Chondrocyte (in vitro differentiated cells): Measurements from ENCODE around the gene IFNL4. TPM values are rescaled to one million over a fixed set of nuclear protein-coding genes. Genes with fewer than 3 reads are reported as not detected.

Experiments used
- DNase-seq: peaks from one replicate; pipeline ENCODE4 v3.0.0; 2021; ENCODE audit warnings: mixed read lengths, low spot score
- H3K27ac Mint-ChIP-seq: one replicate; pipeline ENCODE4 v1.8.0; 2021; ENCODE audit warnings: mild to moderate bottlenecking, moderate library complexity, mixed read lengths; ENCODE audit not compliant: unreplicated experiment
- H3K27me3 Mint-ChIP-seq: 2 replicates; pipeline ENCODE4 v1.8.0; 2021; ENCODE audit warnings: low read depth, mixed read lengths
- H3K36me3 Mint-ChIP-seq: 2 replicates; pipeline ENCODE4 v1.8.0; 2021; ENCODE audit warnings: low read depth, mixed read lengths
- H3K4me1 Mint-ChIP-seq: 2 replicates; pipeline ENCODE4 v1.8.0; 2021; ENCODE audit warnings: low read depth, mild to moderate bottlenecking, mixed read lengths
- H3K4me3 Mint-ChIP-seq: one replicate; pipeline ENCODE4 v1.8.0; 2021; ENCODE audit warnings: mild to moderate bottlenecking, moderate library complexity, mixed read lengths; ENCODE audit not compliant: unreplicated experiment
- H3K9me3 Mint-ChIP-seq: 2 replicates; pipeline ENCODE4 v1.8.0; 2021; ENCODE audit warnings: low read depth, mixed read lengths
- total RNA-seq: library from RNA; stranded (reverse); gene quantifications from 3 replicates; pipeline ENCODE4 v1.2.1, GENCODE V29; 2021
- TF ChIP-seq, protein P1 (sequence below): fragments of 200-600 bp; sonication (generic); IDR thresholded peaks from 2 replicates; pipeline ENCODE4 v1.5.0; 2021; ENCODE audit warnings: antibody characterized with exemption, mild to moderate bottlenecking, moderate library complexity

IFNL4 gene
- total RNA-seq, 1 donor from 2014 or later: not detected

- no peak overlapping the region for H3K4me3 Mint-ChIP-seq
These were observed 15.3 kb upstream of the IFNL4 start for GRCh38 chr19:39263912-39264305.

GRCh38 chr19:39262496-39262895, 13.8 kb upstream of the IFNL4 start:
- DNase-seq: no peak
- peaks cover 45% of the 10 kb centered on the region for H3K27me3 Mint-ChIP-seq
- H3K9me3 Mint-ChIP-seq: no peaks in the 10 kb centered on the region
- H3K4me3 Mint-ChIP-seq: no peak overlapping the region
- no peak overlapping the region for H3K27ac Mint-ChIP-seq
- TF ChIP-seq, protein P1, sequence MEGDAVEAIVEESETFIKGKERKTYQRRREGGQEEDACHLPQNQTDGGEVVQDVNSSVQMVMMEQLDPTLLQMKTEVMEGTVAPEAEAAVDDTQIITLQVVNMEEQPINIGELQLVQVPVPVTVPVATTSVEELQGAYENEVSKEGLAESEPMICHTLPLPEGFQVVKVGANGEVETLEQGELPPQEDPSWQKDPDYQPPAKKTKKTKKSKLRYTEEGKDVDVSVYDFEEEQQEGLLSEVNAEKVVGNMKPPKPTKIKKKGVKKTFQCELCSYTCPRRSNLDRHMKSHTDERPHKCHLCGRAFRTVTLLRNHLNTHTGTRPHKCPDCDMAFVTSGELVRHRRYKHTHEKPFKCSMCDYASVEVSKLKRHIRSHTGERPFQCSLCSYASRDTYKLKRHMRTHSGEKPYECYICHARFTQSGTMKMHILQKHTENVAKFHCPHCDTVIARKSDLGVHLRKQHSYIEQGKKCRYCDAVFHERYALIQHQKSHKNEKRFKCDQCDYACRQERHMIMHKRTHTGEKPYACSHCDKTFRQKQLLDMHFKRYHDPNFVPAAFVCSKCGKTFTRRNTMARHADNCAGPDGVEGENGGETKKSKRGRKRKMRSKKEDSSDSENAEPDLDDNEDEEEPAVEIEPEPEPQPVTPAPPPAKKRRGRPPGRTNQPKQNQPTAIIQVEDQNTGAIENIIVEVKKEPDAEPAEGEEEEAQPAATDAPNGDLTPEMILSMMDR: no peak
- H3K4me1 Mint-ChIP-seq: no peaks in the 10 kb centered on the region
- no peaks in the 10 kb centered on the region for H3K36me3 Mint-ChIP-seq

More at GRCh38 chr19:39263912-39264305, 15.3 kb upstream of the IFNL4 start:
- DNase-seq: no peak
- TF ChIP-seq, protein P1: no peak
- peaks cover 44% of the 10 kb centered on the region for H3K27me3 Mint-ChIP-seq
- H3K4me1 Mint-ChIP-seq: no peaks in the 10 kb centered on the region
- H3K27ac Mint-ChIP-seq: no peak overlapping the region
- no peaks in the 10 kb centered on the region for H3K9me3 Mint-ChIP-seq
- no peaks in the 10 kb centered on the region for H3K36me3 Mint-ChIP-seq

- no peak overlapping the region for H3K27ac Mint-ChIP-seq
- TF ChIP-seq, protein P1: no peak
- no peak overlapping the region for H3K4me3 Mint-ChIP-seq
- peaks cover 7% of the 10 kb centered on the region for H3K9me3 Mint-ChIP-seq
- H3K27me3 Mint-ChIP-seq: peaks cover 45% of the 10 kb centered on the region
- H3K4me1 Mint-ChIP-seq: no peaks in the 10 kb centered on the region
- peaks cover 2% of the 10 kb centered on the region for H3K36me3 Mint-ChIP-seq
- DNase-seq: no peak
These were observed 13.0 kb upstream of the IFNL4 start for GRCh38 chr19:39261704-39262103.

DNA sequence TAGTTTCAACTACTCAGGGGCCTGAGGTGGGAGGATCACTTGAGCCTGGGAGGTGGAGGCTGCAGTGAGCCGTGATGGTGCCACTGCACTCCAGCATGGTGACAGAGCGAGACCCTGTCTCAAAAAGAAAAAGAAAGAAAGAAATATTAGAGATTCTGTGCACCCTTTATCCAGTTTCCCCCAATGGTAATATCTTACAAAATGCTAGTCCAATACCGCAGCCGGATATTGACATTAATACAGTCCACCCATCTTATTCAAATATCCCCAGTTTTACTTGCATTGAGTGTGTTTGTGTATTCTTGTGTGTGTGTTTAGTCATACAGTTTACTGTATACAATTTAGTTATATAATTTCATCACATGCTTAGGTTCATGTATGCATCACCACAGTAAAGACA, 8.6 kb upstream of the IFNL4 start:
- Mint-ChIP-seq H3K27me3 (peaks cover 46% of the 10 kb centered on the region), H3K27ac (no peak overlapping the region), H3K4me1 (no peaks in the 10 kb centered on the region), H3K36me3 (peaks cover 2% of the 10 kb centered on the region), H3K9me3 (peaks cover 9% of the 10 kb centered on the region), H3K4me3 (no peak overlapping the region)
- no peak for DNase-seq
- TF ChIP-seq, protein P1: no peak

DNA sequence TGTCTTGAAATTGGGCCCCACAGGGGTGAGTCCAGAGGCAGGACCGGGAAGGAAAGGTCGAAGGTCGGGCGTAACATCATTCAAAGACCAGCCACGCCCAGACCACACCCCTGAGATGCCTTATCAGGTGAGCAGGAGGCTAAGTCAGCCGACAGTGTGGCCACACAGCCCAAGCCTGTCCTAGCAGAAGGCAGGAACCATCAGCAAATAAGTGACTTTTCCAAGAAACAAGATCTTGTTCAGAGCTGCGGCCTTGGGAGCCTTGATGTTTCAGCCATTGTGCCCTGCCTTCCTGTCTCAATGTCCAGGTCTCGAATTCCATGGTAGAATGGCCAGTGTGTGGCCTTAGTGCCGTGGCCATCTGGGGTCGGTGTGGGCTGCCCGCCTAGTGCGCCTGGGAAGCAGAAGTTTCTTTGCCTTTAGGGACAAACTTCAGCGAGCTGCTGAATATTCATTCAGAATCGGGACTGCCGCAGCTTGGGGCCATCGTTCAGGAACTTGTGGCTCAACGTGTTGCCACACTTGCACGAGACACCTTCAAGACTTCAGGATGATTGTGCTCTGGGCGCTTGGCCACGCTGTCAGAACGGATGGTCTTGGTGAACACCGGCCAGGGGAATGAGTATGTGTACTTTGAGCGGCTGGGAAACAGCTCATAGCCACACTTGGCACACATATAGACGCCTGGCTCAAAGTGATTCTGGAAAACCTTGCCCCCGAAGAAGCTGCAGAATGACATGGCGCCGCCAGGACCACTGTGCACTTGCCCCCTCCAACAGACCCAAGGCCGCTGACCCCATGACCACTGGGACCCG, 6.1 kb upstream of the IFNL4 start:
- H3K9me3 Mint-ChIP-seq: peaks cover 9% of the 10 kb centered on the region
- H3K4me1 Mint-ChIP-seq: no peaks in the 10 kb centered on the region
- no peak overlapping the region for H3K27ac Mint-ChIP-seq
- H3K36me3 Mint-ChIP-seq: peaks cover 2% of the 10 kb centered on the region
- peaks cover 55% of the 10 kb centered on the region for H3K27me3 Mint-ChIP-seq
- H3K4me3 Mint-ChIP-seq: no peak overlapping the region
- TF ChIP-seq, protein P1: no peak
- no peak for DNase-seq
